HEK293 (cell line): ENCODE data around the gene MSL2.

ENCODE experiments used
- BCL11A ChIP-seq: fragments of 450-650 bp; formaldehyde crosslinking; IDR thresholded peaks from 2 replicates; pipeline ENCODE4 v1.5.1; 2016; ENCODE audit warnings: low read depth, missing biosample characterization, missing genetic modification characterization
- GLIS2 ChIP-seq: fragments of 450-650 bp; formaldehyde crosslinking; IDR thresholded peaks from 2 replicates; pipeline ENCODE4 v1.5.1; 2016; ENCODE audit warnings: missing biosample characterization, missing genetic modification characterization
- KLF17 ChIP-seq: fragments of 450-650 bp; formaldehyde crosslinking; IDR thresholded peaks from 2 replicates; pipeline ENCODE4 v1.5.1; 2016; ENCODE audit warnings: missing biosample characterization, missing genetic modification characterization
- SP7 ChIP-seq: fragments of 450-650 bp; formaldehyde crosslinking; IDR thresholded peaks from 2 replicates; pipeline ENCODE4 v1.5.1; 2016; ENCODE audit warnings: missing biosample characterization, missing genetic modification characterization
- ZBTB17 ChIP-seq: fragments of 450-650 bp; formaldehyde crosslinking; IDR thresholded peaks from 2 replicates; pipeline ENCODE4 v1.5.1; 2016; ENCODE audit warnings: missing biosample characterization, missing genetic modification characterization
- ZBTB21 ChIP-seq: fragments of 450-650 bp; formaldehyde crosslinking; IDR thresholded peaks from 2 replicates; pipeline ENCODE4 v1.5.1; 2017; ENCODE audit warnings: missing biosample characterization, missing genetic modification characterization
- ZBTB26 ChIP-seq: fragments of 450-650 bp; formaldehyde crosslinking; optimal IDR thresholded peaks from 2 replicates; pipeline ENCODE3; 2016; ENCODE audit warnings: missing biosample characterization, mild to moderate bottlenecking, missing genetic modification characterization
- ZBTB49 ChIP-seq: fragments of 450-650 bp; formaldehyde crosslinking; IDR thresholded peaks from 2 replicates; pipeline ENCODE4 v1.5.1; 2016; ENCODE audit warnings: missing biosample characterization, missing genetic modification characterization, low read depth
- ZIC2 ChIP-seq: fragments of 450-650 bp; formaldehyde crosslinking; IDR thresholded peaks from 2 replicates; pipeline ENCODE4 v1.5.1; 2016; ENCODE audit warnings: missing biosample characterization, missing genetic modification characterization
- ZNF140 ChIP-seq: fragments of 450-650 bp; formaldehyde crosslinking; IDR thresholded peaks from 2 replicates; pipeline ENCODE4 v1.5.1; 2016; ENCODE audit warnings: missing biosample characterization, missing genetic modification characterization
- ZNF18 ChIP-seq: fragments of 450-650 bp; formaldehyde crosslinking; IDR thresholded peaks from 2 replicates; pipeline ENCODE4 v1.5.1; 2016; ENCODE audit warnings: missing biosample characterization, missing genetic modification characterization
- ZNF274 ChIP-seq, 2 experiments: fragments of 200-500 bp in 1 of 2; fragments of 450-650 bp in 1 of 2; sonication (Bioruptor generic) in 1 of 2; formaldehyde crosslinking in 1 of 2; IDR thresholded peaks; 2 replicates each; pipeline versions ENCODE4 v1.5.1 to v1.6.1; 2014 to 2016; ENCODE audit warnings: borderline replicate concordance in 1 of 2, inconsistent platforms in 1 of 2, low read length in 1 of 2, missing biosample characterization in 1 of 2, missing genetic modification characterization in 1 of 2
- ZNF280D ChIP-seq: fragments of 450-650 bp; formaldehyde crosslinking; IDR thresholded peaks from 2 replicates; pipeline ENCODE4 v1.5.1; 2016; ENCODE audit warnings: missing biosample characterization, missing genetic modification characterization
- ZNF37A ChIP-seq: fragments of 450-650 bp; IDR thresholded peaks from 2 replicates; pipeline ENCODE4 v1.5.1; 2018; ENCODE audit warnings: missing biosample characterization, missing genetic modification characterization
- ZNF394 ChIP-seq: fragments of 450-650 bp; formaldehyde crosslinking; IDR thresholded peaks from 2 replicates; pipeline ENCODE4 v1.5.1; 2016; ENCODE audit warnings: missing biosample characterization, missing genetic modification characterization, mild to moderate bottlenecking, moderate library complexity, borderline replicate concordance
- ZNF433 ChIP-seq: fragments of 450-650 bp; formaldehyde crosslinking; IDR thresholded peaks from 2 replicates; pipeline ENCODE4 v1.5.1; 2016; ENCODE audit warnings: missing biosample characterization, missing genetic modification characterization, low read depth
- ZNF548 ChIP-seq: fragments of 450-650 bp; formaldehyde crosslinking; IDR thresholded peaks from 2 replicates; pipeline ENCODE4 v1.5.1; 2016; ENCODE audit warnings: missing biosample characterization, missing genetic modification characterization
- ZNF560 ChIP-seq: fragments of 450-650 bp; formaldehyde crosslinking; IDR thresholded peaks from 2 replicates; pipeline ENCODE4 v1.5.1; 2017; ENCODE audit warnings: missing biosample characterization, missing genetic modification characterization, borderline replicate concordance
- ZNF596 ChIP-seq: fragments of 450-650 bp; IDR thresholded peaks from 2 replicates; pipeline ENCODE4 v1.5.0; 2018; ENCODE audit warnings: missing biosample characterization, mild to moderate bottlenecking, missing genetic modification characterization, moderate library complexity
- ZNF654 ChIP-seq: fragments of 450-650 bp; formaldehyde crosslinking; IDR thresholded peaks from 2 replicates; pipeline ENCODE4 v1.5.1; 2016; ENCODE audit warnings: low read depth, missing biosample characterization, missing genetic modification characterization
- ZNF791 ChIP-seq: fragments of 450-650 bp; formaldehyde crosslinking; IDR thresholded peaks from 2 replicates; pipeline ENCODE4 v1.5.1; 2016; ENCODE audit warnings: missing biosample characterization, missing genetic modification characterization
- ZNF792 ChIP-seq: fragments of 450-650 bp; formaldehyde crosslinking; IDR thresholded peaks from 2 replicates; pipeline ENCODE4 v1.5.1; 2016; ENCODE audit warnings: missing biosample characterization, missing genetic modification characterization
- ZSCAN4 ChIP-seq: fragments of 450-650 bp; formaldehyde crosslinking; IDR thresholded peaks from 2 replicates; pipeline ENCODE4 v1.5.1; 2017; ENCODE audit warnings: missing biosample characterization, missing genetic modification characterization
- TF ChIP-seq, protein P1 (sequence below): fragments of 450-650 bp; formaldehyde crosslinking; IDR thresholded peaks from 2 replicates; pipeline ENCODE4 v1.5.1; 2016; ENCODE audit warnings: missing biosample characterization, missing genetic modification characterization
- TF ChIP-seq, protein P2 (sequence below): fragments of 450-650 bp; formaldehyde crosslinking; IDR thresholded peaks from 2 replicates; pipeline ENCODE4 v1.5.1; 2016; ENCODE audit warnings: missing biosample characterization, missing genetic modification characterization

MSL2 gene

GRCh38 chr3:136142592-136142991, 53.5 kb downstream of the MSL2 start (continued):
- TF ChIP-seq ZNF280D (tag by site-specific recombination) (no peak), ZBTB26 (no peak), ZNF394 (tag by site-specific recombination) (no peak), ZBTB21 (tag by site-specific recombination) (no peak), ZNF791 (tag by site-specific recombination) (no peak), GLIS2 (tag by site-specific recombination) (no peak), ZBTB49 (no peak), ZNF37A (no peak), KLF17 (tag by site-specific recombination) (no peak), ZNF654 (tag by site-specific recombination) (no peak), ZIC2 (tag by site-specific recombination) (no peak), ZNF792 (tag by site-specific recombination) (no peak), ZNF548 (tag by site-specific recombination) (no peak), ZNF274 (IDR thresholded peaks at IDR 0.05; ENCODE audit: low read length) (no peak), ZNF274 (tag by site-specific recombination; IDR thresholded peaks at IDR 0.05; ENCODE audit: borderline replicate concordance) (no peak), ZNF18 (tag by site-specific recombination) (0 out of 2 replicates have a peak, but pooled peaks have one; percentile 22), ZSCAN4 (no peak), ZNF596 (tag by site-specific recombination) (no peak), ZNF433 (tag by site-specific recombination) (no peak), ZNF140 (tag by site-specific recombination) (no peak), ZBTB17 (tag by site-specific recombination) (peak; percentile 48; the same call in 1 of the 2 replicates), ZNF560 (tag by site-specific recombination) (no peak), BCL11A (tag by site-specific recombination) (no peak), SP7 (peak; percentile 79)
- TF ChIP-seq, protein P1, sequence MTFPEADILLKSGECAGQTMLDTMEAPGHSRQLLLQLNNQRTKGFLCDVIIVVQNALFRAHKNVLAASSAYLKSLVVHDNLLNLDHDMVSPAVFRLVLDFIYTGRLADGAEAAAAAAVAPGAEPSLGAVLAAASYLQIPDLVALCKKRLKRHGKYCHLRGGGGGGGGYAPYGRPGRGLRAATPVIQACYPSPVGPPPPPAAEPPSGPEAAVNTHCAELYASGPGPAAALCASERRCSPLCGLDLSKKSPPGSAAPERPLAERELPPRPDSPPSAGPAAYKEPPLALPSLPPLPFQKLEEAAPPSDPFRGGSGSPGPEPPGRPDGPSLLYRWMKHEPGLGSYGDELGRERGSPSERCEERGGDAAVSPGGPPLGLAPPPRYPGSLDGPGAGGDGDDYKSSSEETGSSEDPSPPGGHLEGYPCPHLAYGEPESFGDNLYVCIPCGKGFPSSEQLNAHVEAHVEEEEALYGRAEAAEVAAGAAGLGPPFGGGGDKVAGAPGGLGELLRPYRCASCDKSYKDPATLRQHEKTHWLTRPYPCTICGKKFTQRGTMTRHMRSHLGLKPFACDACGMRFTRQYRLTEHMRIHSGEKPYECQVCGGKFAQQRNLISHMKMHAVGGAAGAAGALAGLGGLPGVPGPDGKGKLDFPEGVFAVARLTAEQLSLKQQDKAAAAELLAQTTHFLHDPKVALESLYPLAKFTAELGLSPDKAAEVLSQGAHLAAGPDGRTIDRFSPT (tag by site-specific recombination): 0 out of 2 replicates have a peak, but pooled peaks have one; percentile 25
- TF ChIP-seq, protein P2, sequence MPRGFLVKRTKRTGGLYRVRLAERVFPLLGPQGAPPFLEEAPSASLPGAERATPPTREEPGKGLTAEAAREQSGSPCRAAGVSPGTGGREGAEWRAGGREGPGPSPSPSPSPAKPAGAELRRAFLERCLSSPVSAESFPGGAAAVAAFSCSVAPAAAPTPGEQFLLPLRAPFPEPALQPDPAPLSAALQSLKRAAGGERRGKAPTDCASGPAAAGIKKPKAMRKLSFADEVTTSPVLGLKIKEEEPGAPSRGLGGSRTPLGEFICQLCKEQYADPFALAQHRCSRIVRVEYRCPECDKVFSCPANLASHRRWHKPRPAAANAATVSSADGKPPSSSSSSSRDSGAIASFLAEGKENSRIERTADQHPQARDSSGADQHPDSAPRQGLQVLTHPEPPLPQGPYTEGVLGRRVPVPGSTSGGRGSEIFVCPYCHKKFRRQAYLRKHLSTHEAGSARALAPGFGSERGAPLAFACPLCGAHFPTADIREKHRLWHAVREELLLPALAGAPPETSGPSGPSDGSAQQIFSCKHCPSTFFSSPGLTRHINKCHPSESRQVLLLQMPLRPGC (tag by site-specific recombination): peak; percentile 77
